GM23248 (cell line): Measurements from ENCODE around the gene HSF4.

ENCODE experiments used
- EZH2 ChIP-seq: fragments of 200-600 bp; sonication (generic); IDR thresholded peaks from 2 replicates; pipeline ENCODE4 v1.6.1; 2018; ENCODE audit warnings: antibody characterized with exemption, mild to moderate bottlenecking; ENCODE audit not compliant: insufficient read depth, poor library complexity, severe bottlenecking
- EZH2phosphoT487 ChIP-seq: fragments of 200-600 bp; sonication (generic); IDR thresholded peaks from 2 replicates; pipeline ENCODE4 v1.6.1; 2018; ENCODE audit warnings: antibody characterized with exemption, moderate library complexity, mild to moderate bottlenecking, low read depth; ENCODE audit not compliant: insufficient read depth

DNA sequence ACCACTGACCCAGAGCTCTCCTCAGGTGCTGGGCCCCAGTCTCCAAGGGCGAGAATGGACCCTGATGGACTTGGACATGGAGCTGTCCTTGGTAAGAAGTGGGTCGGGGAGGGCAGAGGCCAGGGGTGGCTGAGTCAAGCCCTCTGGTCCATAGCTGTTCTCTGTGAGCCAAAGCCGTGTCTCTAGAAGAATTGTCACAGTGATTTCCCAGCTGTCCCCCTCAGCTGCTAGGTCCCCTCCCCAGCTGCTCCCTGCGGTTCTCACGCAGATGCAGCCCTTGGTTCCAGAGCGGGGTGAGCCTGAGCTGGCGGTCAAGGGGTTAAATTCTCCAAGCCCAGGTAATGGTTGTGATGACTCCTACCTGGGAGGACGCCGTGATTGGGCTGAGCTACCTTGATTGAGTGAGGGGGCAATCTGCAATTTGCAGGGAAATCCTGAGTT lies 4.5 kb downstream of the HSF4 start:
- TF ChIP-seq EZH2 = no peak
- TF ChIP-seq EZH2phosphoT487 = no peak
